ENCODE results near the gene GLRA1.

GLRA1 gene

DNA sequence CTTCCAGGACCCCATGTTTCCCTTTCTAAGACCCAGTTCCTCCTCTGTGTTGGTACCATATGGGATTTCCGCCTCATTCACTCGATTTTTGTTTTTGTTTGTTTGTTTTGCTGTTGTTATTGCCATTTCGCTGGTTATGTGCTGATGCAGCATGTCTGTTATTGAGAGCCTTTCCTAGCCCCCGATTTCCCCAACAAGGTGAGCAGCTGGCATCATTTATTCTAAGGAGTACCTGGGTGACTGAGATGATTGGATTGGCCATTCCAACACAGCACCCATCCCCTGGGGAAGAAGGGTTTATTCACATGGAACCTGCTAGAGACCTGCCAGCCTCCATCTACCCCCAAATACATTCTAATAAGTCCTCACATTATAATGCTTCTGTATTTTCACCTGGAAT is 2.7 kb downstream of the GLRA1 start:
- no peak overlapping the region for H3K4me3 ChIP-seq (ENCODE audit: low read depth, low read length)
- TF ChIP-seq, protein P1, sequence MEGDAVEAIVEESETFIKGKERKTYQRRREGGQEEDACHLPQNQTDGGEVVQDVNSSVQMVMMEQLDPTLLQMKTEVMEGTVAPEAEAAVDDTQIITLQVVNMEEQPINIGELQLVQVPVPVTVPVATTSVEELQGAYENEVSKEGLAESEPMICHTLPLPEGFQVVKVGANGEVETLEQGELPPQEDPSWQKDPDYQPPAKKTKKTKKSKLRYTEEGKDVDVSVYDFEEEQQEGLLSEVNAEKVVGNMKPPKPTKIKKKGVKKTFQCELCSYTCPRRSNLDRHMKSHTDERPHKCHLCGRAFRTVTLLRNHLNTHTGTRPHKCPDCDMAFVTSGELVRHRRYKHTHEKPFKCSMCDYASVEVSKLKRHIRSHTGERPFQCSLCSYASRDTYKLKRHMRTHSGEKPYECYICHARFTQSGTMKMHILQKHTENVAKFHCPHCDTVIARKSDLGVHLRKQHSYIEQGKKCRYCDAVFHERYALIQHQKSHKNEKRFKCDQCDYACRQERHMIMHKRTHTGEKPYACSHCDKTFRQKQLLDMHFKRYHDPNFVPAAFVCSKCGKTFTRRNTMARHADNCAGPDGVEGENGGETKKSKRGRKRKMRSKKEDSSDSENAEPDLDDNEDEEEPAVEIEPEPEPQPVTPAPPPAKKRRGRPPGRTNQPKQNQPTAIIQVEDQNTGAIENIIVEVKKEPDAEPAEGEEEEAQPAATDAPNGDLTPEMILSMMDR (IDR thresholded peaks at IDR 0.05; ENCODE audit: borderline replicate concordance, insufficient read depth, low read depth, low read length) = no peak

DNA sequence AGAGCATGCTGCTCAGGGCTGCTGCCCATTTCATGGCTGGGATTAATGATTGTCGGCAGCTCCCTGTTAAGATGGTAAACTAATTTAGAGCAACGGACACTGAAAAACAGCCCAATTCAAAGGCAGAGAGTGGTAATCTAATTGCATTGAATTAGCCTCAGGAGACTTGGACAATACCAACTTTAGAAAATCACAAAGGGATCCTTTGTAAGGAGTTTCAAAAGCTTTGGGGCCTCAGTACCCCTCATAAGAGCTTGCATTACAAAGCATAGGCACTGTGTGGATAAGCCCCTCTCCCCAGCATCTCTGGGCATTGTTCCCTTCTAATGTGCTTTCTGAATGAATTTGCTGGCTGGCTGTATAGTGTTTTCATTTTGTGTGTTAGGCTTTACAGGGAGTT is 6.7 kb downstream of the GLRA1 start:
- TF ChIP-seq, protein P1 (IDR thresholded peaks at IDR 0.05; ENCODE audit: borderline replicate concordance, insufficient read depth, low read depth, low read length) = no peak
- H3K4me3 ChIP-seq (ENCODE audit: low read depth, low read length) = no peak overlapping the region

- no peak overlapping the region for H3K4me3 ChIP-seq (ENCODE audit: low read depth, low read length)
- TF ChIP-seq, protein P1 (IDR thresholded peaks at IDR 0.05; ENCODE audit: borderline replicate concordance, insufficient read depth, low read depth, low read length) = no peak
Observed at GRCh38 chr5:151913425-151913824, 11.2 kb downstream of the GLRA1 start.

DNA sequence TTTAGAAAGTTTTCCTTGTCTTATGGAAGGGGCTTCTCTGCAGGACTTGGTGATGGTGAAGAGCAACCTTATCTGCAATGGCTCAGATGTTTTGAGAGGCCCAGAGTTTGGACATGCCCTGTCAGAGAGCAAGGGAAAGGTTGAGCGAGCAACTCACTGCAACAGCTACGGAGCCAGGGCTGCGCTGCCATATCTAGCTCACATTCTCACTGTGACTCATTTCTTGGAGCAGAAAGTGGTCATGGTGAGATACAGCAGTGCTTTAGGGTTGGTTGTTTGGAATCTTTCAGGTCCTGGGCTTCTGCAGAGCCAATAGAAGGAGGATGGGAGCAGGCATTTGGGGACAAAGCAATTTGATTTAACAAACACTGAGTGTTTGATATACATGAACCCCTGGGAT is 12.3 kb downstream of the GLRA1 start:
- no peak overlapping the region for H3K4me3 ChIP-seq (ENCODE audit: low read depth, low read length)
- TF ChIP-seq, protein P1 (IDR thresholded peaks at IDR 0.05; ENCODE audit: borderline replicate concordance, insufficient read depth, low read depth, low read length) = no peak

GRCh38 chr5:151911011-151911410 is 13.6 kb downstream of the GLRA1 start:
- TF ChIP-seq, protein P1 (IDR thresholded peaks at IDR 0.05; ENCODE audit: borderline replicate concordance, insufficient read depth, low read depth, low read length) = no peak
- no peak overlapping the region for H3K4me3 ChIP-seq (ENCODE audit: low read depth, low read length)

- H3K4me3 ChIP-seq (ENCODE audit: low read depth, low read length) = no peak overlapping the region
- TF ChIP-seq, protein P1 (IDR thresholded peaks at IDR 0.05; ENCODE audit: borderline replicate concordance, insufficient read depth, low read depth, low read length) = no peak
Observed at GRCh38 chr5:151909628-151910027, 15.0 kb downstream of the GLRA1 start.

DNA sequence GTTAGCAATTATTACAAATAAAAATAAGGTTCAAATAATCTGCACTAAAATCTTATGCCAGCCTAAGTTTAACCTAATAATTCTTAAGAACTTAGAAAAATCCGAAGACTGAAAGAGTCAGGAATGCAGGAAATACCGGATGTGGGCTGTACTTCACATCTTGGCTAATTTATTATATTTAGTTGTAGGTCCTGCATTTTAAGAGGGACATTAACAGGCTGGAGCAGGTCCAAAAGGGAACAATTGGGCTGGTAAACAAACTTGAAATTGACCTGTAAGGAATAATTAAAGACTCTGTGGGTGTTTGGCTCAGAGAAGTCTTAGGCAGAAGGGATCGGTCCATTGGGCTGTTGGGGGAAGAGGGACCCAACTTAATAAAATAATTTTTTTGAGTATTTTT is 18.4 kb downstream of the GLRA1 start:
- no peak overlapping the region for H3K4me3 ChIP-seq (ENCODE audit: low read depth, low read length)
- TF ChIP-seq, protein P1 (IDR thresholded peaks at IDR 0.05; ENCODE audit: borderline replicate concordance, insufficient read depth, low read depth, low read length) = no peak

Measured in GM12875 (cell line).